Neutrophil (primary cell): ENCODE data around the gene ARNT2.
"Not testable (repeated sequence)": the region's sequence is repeated elsewhere in the genome, so short reads cannot be mapped to it uniquely, and the experiment has no call there.

Experiments used
- H3K27ac ChIP-seq: fragments of 200-600 bp; sonication (generic); 2 replicates; pipeline ENCODE4 v1.5.1; 2016; ENCODE audit warnings: mild to moderate bottlenecking, moderate library complexity
- H3K27me3 ChIP-seq: fragments of 200-600 bp; sonication (generic); 2 replicates; pipeline ENCODE4 v1.6.0; 2016; ENCODE audit warnings: mild to moderate bottlenecking
- H3K36me3 ChIP-seq: fragments of 200-600 bp; sonication (generic); 2 replicates; pipeline ENCODE4 v1.5.1; 2017
- H3K4me1 ChIP-seq, 2 experiments: fragments of 200-600 bp in 1 of 2; sonication (generic) in 1 of 2; 1 replicate in 1 of 2; 2 replicates in 1 of 2; pipeline versions ENCODE4 v1.5.1 to v1.6.1; 2013 to 2016; ENCODE audit warnings: low read depth in 1 of 2, low read length in 1 of 2, mild to moderate bottlenecking in 1 of 2, moderate library complexity in 1 of 2; ENCODE audit not compliant: control insufficient read depth in 1 of 2, insufficient read depth in 1 of 2
- H3K4me3 ChIP-seq, 2 experiments: fragments of 200-600 bp in 1 of 2; sonication (generic) in 1 of 2; 1 replicate in 1 of 2; 2 replicates in 1 of 2; pipeline ENCODE4 v1.5.1; 2013 to 2016; ENCODE audit warnings: low read depth in 1 of 2, low read length in 1 of 2, mild to moderate bottlenecking in 1 of 2, moderate library complexity in 1 of 2
- H3K9me3 ChIP-seq: fragments of 200-600 bp; sonication (generic); 2 replicates; pipeline ENCODE4 v1.5.1; 2016
- TF ChIP-seq, protein P1 (sequence below): fragments of 200-600 bp; sonication (generic); IDR thresholded peaks from 2 replicates; pipeline ENCODE4 v1.5.1; 2016; ENCODE audit warnings: antibody characterized with exemption

ARNT2 gene

DNA sequence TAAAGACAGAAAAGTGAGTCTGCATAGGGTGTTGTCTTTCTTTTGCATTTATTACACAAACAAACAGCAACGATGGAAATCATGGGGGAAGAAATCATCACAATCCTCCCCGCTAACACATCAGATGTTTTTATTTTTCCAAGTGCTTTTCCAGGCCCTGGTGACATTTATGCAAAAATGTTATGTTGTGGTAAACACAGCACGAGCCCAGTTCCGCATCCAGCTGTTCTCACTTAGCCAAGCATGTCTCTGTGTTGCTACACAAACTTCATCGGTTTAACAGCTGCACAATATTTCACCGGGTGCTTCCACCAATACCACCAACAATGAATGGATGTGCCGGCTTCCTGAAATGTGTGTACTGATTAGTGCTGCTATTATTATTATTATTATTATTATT lies 237.2 kb downstream of the ARNT2 start:
- Histone ChIP-seq H3K36me3 (no peaks in the 10 kb centered on the region), H3K4me1 (peaks cover 6 to 11% of the 10 kb centered on the region in 2 experiments), H3K27ac (no peak overlapping the region), H3K27me3 (no peaks in the 10 kb centered on the region), H3K4me3 (no peak overlapping the region), H3K9me3 (no peaks in the 10 kb centered on the region)
- TF ChIP-seq, protein P1, sequence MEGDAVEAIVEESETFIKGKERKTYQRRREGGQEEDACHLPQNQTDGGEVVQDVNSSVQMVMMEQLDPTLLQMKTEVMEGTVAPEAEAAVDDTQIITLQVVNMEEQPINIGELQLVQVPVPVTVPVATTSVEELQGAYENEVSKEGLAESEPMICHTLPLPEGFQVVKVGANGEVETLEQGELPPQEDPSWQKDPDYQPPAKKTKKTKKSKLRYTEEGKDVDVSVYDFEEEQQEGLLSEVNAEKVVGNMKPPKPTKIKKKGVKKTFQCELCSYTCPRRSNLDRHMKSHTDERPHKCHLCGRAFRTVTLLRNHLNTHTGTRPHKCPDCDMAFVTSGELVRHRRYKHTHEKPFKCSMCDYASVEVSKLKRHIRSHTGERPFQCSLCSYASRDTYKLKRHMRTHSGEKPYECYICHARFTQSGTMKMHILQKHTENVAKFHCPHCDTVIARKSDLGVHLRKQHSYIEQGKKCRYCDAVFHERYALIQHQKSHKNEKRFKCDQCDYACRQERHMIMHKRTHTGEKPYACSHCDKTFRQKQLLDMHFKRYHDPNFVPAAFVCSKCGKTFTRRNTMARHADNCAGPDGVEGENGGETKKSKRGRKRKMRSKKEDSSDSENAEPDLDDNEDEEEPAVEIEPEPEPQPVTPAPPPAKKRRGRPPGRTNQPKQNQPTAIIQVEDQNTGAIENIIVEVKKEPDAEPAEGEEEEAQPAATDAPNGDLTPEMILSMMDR, result no peak

DNA sequence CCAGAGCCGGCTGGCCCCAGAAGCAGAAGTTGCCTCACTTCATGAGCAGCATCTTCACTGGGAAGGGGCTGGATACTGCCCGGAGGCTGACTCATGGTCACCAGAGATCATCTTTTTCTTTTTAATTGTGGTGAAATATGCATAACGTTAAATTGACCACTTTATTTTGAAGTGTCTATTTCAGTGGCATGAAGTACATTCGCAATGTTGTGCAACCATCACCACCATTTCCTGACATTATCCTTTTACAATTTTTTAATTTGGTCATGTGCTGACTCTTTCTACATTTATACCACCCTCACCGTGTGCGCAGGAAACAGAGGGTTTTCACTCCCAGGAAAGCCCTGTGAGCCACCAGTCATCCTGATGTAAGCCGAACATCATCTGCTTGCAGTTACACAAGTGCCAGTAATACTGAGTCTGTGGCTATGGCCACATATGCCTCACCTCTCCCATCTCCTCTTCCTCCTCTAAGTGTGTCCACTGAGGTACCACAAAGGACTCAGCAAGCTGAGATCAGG lies 239.3 kb downstream of the ARNT2 start:
- Histone ChIP-seq H3K4me3 (no peak overlapping the region), H3K4me1 (peaks cover 6 to 11% of the 10 kb centered on the region in 2 experiments), H3K36me3 (no peaks in the 10 kb centered on the region), H3K9me3 (no peaks in the 10 kb centered on the region), H3K27ac (no peak overlapping the region), H3K27me3 (no peaks in the 10 kb centered on the region)
- TF ChIP-seq, protein P1, result no peak

DNA sequence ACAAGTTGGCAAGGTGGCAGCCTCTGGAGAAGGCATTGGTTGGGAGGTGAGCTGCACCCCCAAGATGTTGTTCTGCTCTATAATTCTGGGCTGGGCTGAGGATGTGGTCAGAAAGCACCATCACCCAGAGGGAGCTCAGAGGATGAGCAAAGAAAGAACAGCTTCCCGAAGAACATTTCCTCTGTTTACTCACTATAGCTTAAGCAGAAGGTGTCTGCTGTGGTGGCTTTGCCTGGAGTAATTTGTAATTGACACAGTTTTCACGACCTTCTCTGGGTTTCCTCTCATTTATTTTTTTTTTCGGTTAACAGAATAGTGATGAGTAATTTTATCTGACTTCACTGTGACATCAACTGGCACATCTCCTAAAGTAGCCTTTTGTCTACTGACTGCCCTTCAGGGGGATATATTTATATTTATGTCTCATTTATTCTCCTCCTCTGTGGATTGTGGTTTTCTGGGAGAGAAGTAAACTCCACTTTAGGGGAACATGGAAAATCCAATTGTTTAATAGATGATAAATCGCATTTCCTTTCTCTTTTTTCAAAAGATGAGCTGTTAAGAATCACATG lies 241.4 kb downstream of the ARNT2 start:
- no peak overlapping the region for H3K4me3 ChIP-seq
- TF ChIP-seq, protein P1, result no peak
- H3K36me3 ChIP-seq, result no peaks in the 10 kb centered on the region
- H3K4me1 ChIP-seq, result peaks cover 6 to 11% of the 10 kb centered on the region in 2 experiments
- H3K9me3 ChIP-seq, result no peaks in the 10 kb centered on the region
- no peaks in the 10 kb centered on the region for H3K27me3 ChIP-seq
- H3K27ac ChIP-seq, result no peak overlapping the region

DNA sequence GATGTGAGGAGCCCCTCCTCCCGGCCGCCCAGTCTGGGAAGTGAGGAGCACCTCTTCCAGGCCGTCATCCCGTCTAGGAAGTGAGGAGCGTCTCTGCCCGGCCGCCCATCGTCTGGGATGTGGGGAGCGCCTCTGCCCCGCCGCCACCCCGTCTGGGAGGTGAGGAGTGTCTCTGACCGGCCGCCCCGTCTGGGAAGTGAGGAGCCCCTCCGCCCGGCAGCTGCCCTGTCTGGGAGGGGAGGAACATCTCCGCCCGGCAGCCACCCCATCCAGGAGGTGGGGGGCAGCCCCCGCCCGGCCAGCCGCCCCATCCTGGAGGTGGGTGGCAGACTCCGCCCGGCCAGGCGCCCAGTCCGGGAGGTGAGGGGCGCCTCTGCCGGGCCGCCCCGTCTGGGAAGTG lies 243.2 kb downstream of the ARNT2 start:
- not testable (repeated sequence) for H3K27ac ChIP-seq, H3K4me3 ChIP-seq, H3K9me3 ChIP-seq, H3K36me3 ChIP-seq, H3K27me3 ChIP-seq
- peaks cover 6 to 11% of the 10 kb centered on the region in 2 experiments for H3K4me1 ChIP-seq
